Kidney tubule cell (primary cell): ENCODE measurements around the gene TLR2.
"Not testable (repeated sequence)": the region's sequence is repeated elsewhere in the genome, so short reads cannot be mapped to it uniquely, and the experiment has no call there.

Experiments used
- DNase-seq: peaks from one replicate; pipeline ENCODE4 v3.0.0-alpha.2; 2018; ENCODE audit warnings: low spot score

Gene TLR2

GRCh38 chr4:153661908-153662307 lies 22.2 kb upstream of the TLR2 start:
- no peak for DNase-seq

GRCh38 chr4:153663667-153664066 lies 20.4 kb upstream of the TLR2 start:
- no peak for DNase-seq

- not testable (repeated sequence) for DNase-seq
Observed at GRCh38 chr4:153666505-153666904, 17.6 kb upstream of the TLR2 start.

GRCh38 chr4:153668647-153669046 lies 15.4 kb upstream of the TLR2 start:
- no peak for DNase-seq

GRCh38 chr4:153669838-153670237 lies 14.2 kb upstream of the TLR2 start:
- no peak for DNase-seq

- DNase-seq, result peak; percentile 66
Observed at GRCh38 chr4:153676486-153676885, 7.6 kb upstream of the TLR2 start.

GRCh38 chr4:153676984-153677383 lies 7.1 kb upstream of the TLR2 start:
- DNase-seq, result peak; percentile 95

GRCh38 chr4:153679486-153679885 lies 4.6 kb upstream of the TLR2 start:
- DNase-seq, result no peak

- no peak for DNase-seq
Observed at GRCh38 chr4:153683763-153684181, 308 bp upstream of the TLR2 start.

- no peak for DNase-seq
Observed at GRCh38 chr4:153684971-153685371, 891 bp downstream of the TLR2 start.

- no peak for DNase-seq
Observed at GRCh38 chr4:153704522-153704921, 20.4 kb downstream of the TLR2 start.

GRCh38 chr4:153705743-153706468 lies 21.8 kb downstream of the TLR2 start:
- no peak for DNase-seq

GRCh38 chr4:153706519-153706918 lies 22.4 kb downstream of the TLR2 start:
- no peak for DNase-seq

GRCh38 chr4:153710681-153711080 lies 26.6 kb downstream of the TLR2 start:
- no peak for DNase-seq

GRCh38 chr4:153713866-153714646 lies 30.0 kb downstream of the TLR2 start:
- peak; percentile 43 for DNase-seq

- DNase-seq, result no peak
Observed at GRCh38 chr4:153722036-153722435, 38.0 kb downstream of the TLR2 start.

GRCh38 chr4:153724606-153725005 lies 40.5 kb downstream of the TLR2 start:
- no peak for DNase-seq

GRCh38 chr4:153725136-153725830 lies 41.2 kb downstream of the TLR2 start:
- no peak for DNase-seq

GRCh38 chr4:153725831-153726154 lies 41.7 kb downstream of the TLR2 start:
- DNase-seq, result no peak

GRCh38 chr4:153728151-153728550 lies 44.1 kb downstream of the TLR2 start:
- DNase-seq, result no peak

- no peak for DNase-seq
Observed at GRCh38 chr4:153728660-153729059, 44.6 kb downstream of the TLR2 start.

- DNase-seq, result no peak
Observed at GRCh38 chr4:153729895-153730294, 45.8 kb downstream of the TLR2 start.

- no peak for DNase-seq
Observed at GRCh38 chr4:153731239-153731638, 47.2 kb downstream of the TLR2 start.
